Brain microvascular endothelial cell (primary cell): ENCODE results near the gene IGFBP2.
A peak's percentile ranks its signal among the peaks of the same experiment; 100 is the strongest.

Source experiments
- DNase-seq: peaks from one replicate; pipeline ENCODE4 v3.0.0-alpha.2; 2020
- H3K27ac ChIP-seq: fragments of 250-450 bp; sonication (Bioruptor Pico); 2 replicates; pipeline ENCODE4 v1.5.1; 2020; ENCODE audit warnings: mild to moderate bottlenecking, moderate library complexity
- H3K27me3 ChIP-seq: fragments of 250-450 bp; sonication (Bioruptor Pico); replicated peaks from 2 replicates; pipeline ENCODE4 v1.5.1; 2020; ENCODE audit warnings: mild to moderate bottlenecking
- H3K36me3 ChIP-seq: fragments of 250-450 bp; sonication (Bioruptor Pico); replicated peaks from 2 replicates; pipeline ENCODE4 v1.5.1; 2020; ENCODE audit warnings: mild to moderate bottlenecking
- H3K4me3 ChIP-seq: 2 replicates; pipeline ENCODE4 v1.5.1; 2011; ENCODE audit warnings: low read depth, mild to moderate bottlenecking, control low read depth, low read length, moderate library complexity
- CTCF ChIP-seq: IDR thresholded peaks from 2 replicates; pipeline ENCODE4 v1.5.1; 2011; ENCODE audit warnings: low read depth, mild to moderate bottlenecking, moderate library complexity, low read length, control low read depth, inconsistent platforms; ENCODE audit errors: missing control alignments
- in situ Hi-C: cut with HindIII; loops from 2 replicates; pipeline ENCODE4 v1.10.0; 2017; ENCODE audit warnings: low sequenced_read_pairs, low pct_ligation_motif_present

The IGFBP2 gene

DNA sequence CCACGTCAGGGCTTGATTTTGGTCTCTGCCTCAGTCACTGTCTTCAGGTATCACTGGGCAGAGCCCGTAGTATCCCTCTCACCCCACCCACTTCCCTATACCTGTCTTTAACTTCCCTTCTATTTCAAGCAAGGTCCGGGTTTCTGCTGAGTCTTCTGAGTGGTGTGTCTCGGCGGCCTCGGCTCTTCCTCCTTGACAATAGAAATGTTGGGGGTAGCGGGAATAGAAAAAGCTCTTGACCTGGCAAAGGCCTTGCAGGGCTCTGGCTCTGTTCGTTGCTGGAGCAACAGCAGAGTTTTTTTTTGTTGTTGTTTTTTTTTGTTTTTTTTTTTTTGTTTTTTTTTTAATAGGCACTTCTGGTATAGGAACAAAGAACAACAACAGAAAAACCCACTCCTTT, 78.1 kb downstream of the IGFBP2 start:
- no peak for DNase-seq
- no peak overlapping the region for H3K4me3 ChIP-seq
- in situ Hi-C loops, result loop anchor here (25.0 kb wide), 1 partner anchor 451 kb away; no protein-coding TSS in a partner anchor
- no peak overlapping the region for H3K27ac ChIP-seq
- TF ChIP-seq CTCF, result no peak
- no peaks in the 10 kb centered on the region for H3K27me3 ChIP-seq
- H3K36me3 ChIP-seq, result no peaks in the 10 kb centered on the region

GRCh38 chr2:216713691-216714336, 80.6 kb downstream of the IGFBP2 start:
- H3K36me3 ChIP-seq, result no peaks in the 10 kb centered on the region
- in situ Hi-C loops, result loop anchor here (25.0 kb wide), 1 partner anchor 448 kb away; no protein-coding TSS in a partner anchor
- TF ChIP-seq CTCF, result no peak
- no peaks in the 10 kb centered on the region for H3K27me3 ChIP-seq
- H3K27ac ChIP-seq, result no peak overlapping the region
- peak; percentile 83 for DNase-seq
- H3K4me3 ChIP-seq, result no peak overlapping the region
